Sigmoid colon (tissue), 7 donors: ENCODE measurements around the gene TXNRD2. TPM values are rescaled to one million over a fixed set of nuclear protein-coding genes. Genes with fewer than 3 reads are reported as not detected.

ENCODE experiments used
- DNase-seq: peaks from one replicate; pipeline ENCODE4 v3.0.0-alpha.2; 2019
- H3K27ac ChIP-seq, 4 donors: fragments of 200-600 bp; sonication (generic); one replicate each; pipeline ENCODE4 v1.5.1; 2016 to 2019; ENCODE audit warnings: mild to moderate bottlenecking in 1 of 4
- H3K27me3 ChIP-seq, 3 donors: fragments of 200-600 bp; sonication (generic); one replicate each; pipeline ENCODE4 v1.5.1; 2019; ENCODE audit warnings: mild to moderate bottlenecking in 1 of 3
- H3K36me3 ChIP-seq, 4 donors: fragments of 200-600 bp; sonication (generic); one replicate each; pipeline ENCODE4 v1.5.1; 2016 to 2019
- H3K4me1 ChIP-seq, 4 donors: fragments of 200-600 bp; sonication (generic); one replicate each; pipeline ENCODE4 v1.5.1; 2017 to 2019
- H3K4me3 ChIP-seq, 4 donors: fragments of 200-600 bp; sonication (generic); one replicate each; pipeline ENCODE4 v1.5.1; 2017 to 2019; ENCODE audit warnings: mild to moderate bottlenecking in 2 of 4, moderate library complexity in 1 of 4
- H3K9me3 ChIP-seq, 4 donors: fragments of 200-600 bp in 3 of 4; sonication (generic) in 3 of 4; one replicate each; pipeline versions ENCODE4 v1.5.1 to v1.6.1; 2013 to 2019
- CTCF ChIP-seq, 4 experiments: fragments of 450-650 bp in 3 of 4; fragments of 200-600 bp in 1 of 4; IDR thresholded peaks; one replicate each; pipeline ENCODE4 v1.5.1; 2016 to 2019; ENCODE audit warnings: antibody characterized with exemption in 4 of 4, mild to moderate bottlenecking in 3 of 4, moderate library complexity in 2 of 4
- EP300 ChIP-seq, 4 donors: sonication (generic); formaldehyde crosslinking; IDR thresholded peaks; one replicate each; pipeline ENCODE4 v1.6.1; 2017; ENCODE audit warnings: antibody characterized with exemption in 4 of 4
- POLR2A ChIP-seq, 2 donors: fragments of 450-650 bp; IDR thresholded peaks; one replicate each; pipeline ENCODE4 v1.6.1; 2016; ENCODE audit warnings: antibody characterized with exemption in 2 of 2, mild to moderate bottlenecking in 2 of 2, moderate library complexity in 2 of 2
- POLR2AphosphoS5 ChIP-seq, 4 donors: sonication (generic); formaldehyde crosslinking; IDR thresholded peaks; one replicate each; pipeline ENCODE4 v1.6.1; 2017; ENCODE audit warnings: antibody characterized with exemption in 4 of 4
- WGBS, 2 donors: extraction: QIAGEN DNeasy Blood & Tissue Kit; methylation state at CpG; one replicate each; pipeline ENCODE4 v1.1.7; 2013; 5-methylcytosine and 5-hydroxymethylcytosine counted together
- intact Hi-C: fragments of 100-400 bp; cut with DNase I; formaldehyde crosslinking; loops from one replicate; pipeline ENCODE4 v1.15.1; 2023
- polyA plus RNA-seq, 3 donors: library from polyadenylated mRNA; stranded (reverse); fragments of 200-250 nt; gene quantifications; one replicate each; pipeline ENCODE4 v1.2.3, GENCODE V29; 2013
- total RNA-seq, 4 donors: library from RNA; depleted of rRNA; stranded (reverse); fragments of >200 nt; gene quantifications; one replicate each; pipeline ENCODE4 v1.1.0, GENCODE V29; 2016
- donor health status: healthy with polysubstance abuse.
- donor health status: Bipolar disorder and iron deficiency.
- donor health status: healthy.

TXNRD2 gene
- total and polyA plus RNA-seq, 7 donors, result 13.2 to 29.6 (median 18.3) TPM

- peak; percentile 69 for DNase-seq
- Histone ChIP-seq H3K9me3 (no peaks in the 10 kb centered on the region), H3K4me1 (peaks cover 0 to 38% (median 27%) of the 10 kb centered on the region in 4 donors), H3K4me3 (no peak overlapping the region), H3K36me3 (peaks cover 9 to 33% (median 19%) of the 10 kb centered on the region in 4 donors), H3K27me3 (no peaks in the 10 kb centered on the region), H3K27ac (no peak overlapping the region)
- WGBS, 2 donors, result 89 to 95% methylated on average over 12 of the region's 12 CpGs
- intact Hi-C loops, result loop anchor here (10.0 kb wide), 2 partner anchors 283 to 407 kb away; partner anchors contain the start of genes C22orf39 and ZDHHC8
- TF ChIP-seq POLR2A (IDR thresholded peaks at IDR 0.05), result no peak
- TF ChIP-seq EP300 (IDR thresholded peaks at IDR 0.05), result no peak
- TF ChIP-seq POLR2AphosphoS5 (IDR thresholded peaks at IDR 0.05), result no peak
- TF ChIP-seq CTCF (IDR thresholded peaks at IDR 0.05), result no peak
Measured at GRCh38 chr22:19852177-19852781, 89.3 kb downstream of the TXNRD2 start.

DNA sequence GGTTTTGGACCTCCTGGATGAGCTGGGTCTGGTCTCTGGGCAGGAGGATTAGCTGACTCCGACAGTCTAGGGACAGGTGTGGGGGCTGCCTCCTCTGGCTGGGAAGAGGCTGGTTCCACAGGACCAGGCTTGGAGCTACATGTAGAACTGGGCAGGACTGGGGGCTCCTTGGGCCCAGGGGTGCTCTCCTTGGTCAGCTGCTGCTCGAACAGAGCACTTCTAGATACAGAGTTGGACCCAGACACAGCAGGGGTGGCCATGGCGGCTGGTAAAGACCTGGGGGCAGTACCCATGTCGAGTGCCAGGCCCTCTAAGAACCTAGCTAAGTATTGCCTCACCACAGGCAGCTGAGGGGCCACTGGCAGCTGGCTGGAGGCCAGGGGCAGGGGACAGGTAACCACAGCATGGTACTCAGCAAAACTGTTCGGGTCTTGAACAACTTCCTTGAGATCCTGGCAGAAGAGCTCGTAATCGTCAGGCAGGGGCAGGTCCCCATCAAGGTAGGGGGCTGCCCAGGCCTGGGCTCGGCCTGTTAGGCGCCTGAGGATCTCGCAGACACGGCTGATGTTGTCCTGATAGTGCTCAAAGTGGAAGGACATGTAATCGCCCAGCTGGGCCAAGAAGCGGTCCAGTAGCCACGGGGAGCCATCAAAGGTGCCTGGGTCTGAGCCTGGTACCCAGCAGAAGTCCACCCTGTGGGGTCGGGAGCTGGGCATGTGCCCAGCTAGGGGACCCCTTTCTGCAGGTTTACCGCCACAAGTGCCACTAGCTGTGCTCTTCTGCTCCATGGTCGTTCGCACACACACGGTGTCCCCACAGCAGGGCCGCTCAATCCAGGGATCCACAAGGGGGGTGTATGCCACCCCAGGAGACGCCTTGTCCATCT, 90.1 kb downstream of the TXNRD2 start:
- no peaks in the 10 kb centered on the region for H3K9me3 ChIP-seq
- no peak overlapping the region for H3K27ac ChIP-seq
- WGBS, 2 donors, result 93 to 94% methylated on average over 21 of the region's 21 CpGs
- intact Hi-C loops, result loop anchor here (10.0 kb wide), 2 partner anchors 283 to 407 kb away; partner anchors contain the start of genes C22orf39 and ZDHHC8
- TF ChIP-seq CTCF (IDR thresholded peaks at IDR 0.05) (no peak), POLR2A (IDR thresholded peaks at IDR 0.05) (no peak), POLR2AphosphoS5 (IDR thresholded peaks at IDR 0.05) (no peak)
- peaks cover 0 to 38% (median 27%) of the 10 kb centered on the region in 4 donors for H3K4me1 ChIP-seq
- no peak overlapping the region for H3K4me3 ChIP-seq
- H3K27me3 ChIP-seq, result no peaks in the 10 kb centered on the region
- H3K36me3 ChIP-seq, result peaks cover 9 to 38% (median 22%) of the 10 kb centered on the region in 4 donors
- DNase-seq, result no peak

DNA sequence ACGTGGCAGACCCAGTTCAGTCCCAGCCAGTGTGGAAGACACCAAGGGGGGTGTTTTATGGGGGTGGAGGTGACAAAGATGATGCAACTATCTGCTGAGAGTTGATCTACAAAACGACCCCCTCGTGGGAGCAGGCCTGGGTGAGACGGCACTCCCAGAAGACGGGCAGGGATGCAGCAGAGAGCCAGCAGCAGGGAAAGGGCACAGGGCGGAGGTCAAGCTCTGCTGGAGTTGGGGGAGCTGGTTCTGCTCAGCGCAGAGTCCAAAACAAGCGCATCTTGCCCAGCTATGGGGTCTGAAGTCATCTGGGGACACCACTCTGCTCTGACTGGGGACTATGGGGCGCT, 90.9 kb downstream of the TXNRD2 start:
- 85 to 87% methylated on average over 9 of the region's 9 CpGs for WGBS, 2 donors
- no peak for TF ChIP-seq POLR2A (IDR thresholded peaks at IDR 0.05)
- TF ChIP-seq EP300 (IDR thresholded peaks at IDR 0.05), result no peak
- no peak for TF ChIP-seq POLR2AphosphoS5 (IDR thresholded peaks at IDR 0.05)
- TF ChIP-seq CTCF (IDR thresholded peaks at IDR 0.05), result no peak
- peaks cover 9 to 38% (median 22%) of the 10 kb centered on the region in 4 donors for H3K36me3 ChIP-seq
- no peak for DNase-seq
- no peaks in the 10 kb centered on the region for H3K9me3 ChIP-seq
- peaks cover 0 to 31% (median 23%) of the 10 kb centered on the region in 4 donors for H3K4me1 ChIP-seq
- intact Hi-C loops, result loop anchor here (10.0 kb wide), 2 partner anchors 284 to 406 kb away; partner anchors contain the start of genes C22orf39 and ZDHHC8
- H3K4me3 ChIP-seq, result no peak overlapping the region
- H3K27me3 ChIP-seq, result no peaks in the 10 kb centered on the region
- no peak overlapping the region for H3K27ac ChIP-seq

DNA sequence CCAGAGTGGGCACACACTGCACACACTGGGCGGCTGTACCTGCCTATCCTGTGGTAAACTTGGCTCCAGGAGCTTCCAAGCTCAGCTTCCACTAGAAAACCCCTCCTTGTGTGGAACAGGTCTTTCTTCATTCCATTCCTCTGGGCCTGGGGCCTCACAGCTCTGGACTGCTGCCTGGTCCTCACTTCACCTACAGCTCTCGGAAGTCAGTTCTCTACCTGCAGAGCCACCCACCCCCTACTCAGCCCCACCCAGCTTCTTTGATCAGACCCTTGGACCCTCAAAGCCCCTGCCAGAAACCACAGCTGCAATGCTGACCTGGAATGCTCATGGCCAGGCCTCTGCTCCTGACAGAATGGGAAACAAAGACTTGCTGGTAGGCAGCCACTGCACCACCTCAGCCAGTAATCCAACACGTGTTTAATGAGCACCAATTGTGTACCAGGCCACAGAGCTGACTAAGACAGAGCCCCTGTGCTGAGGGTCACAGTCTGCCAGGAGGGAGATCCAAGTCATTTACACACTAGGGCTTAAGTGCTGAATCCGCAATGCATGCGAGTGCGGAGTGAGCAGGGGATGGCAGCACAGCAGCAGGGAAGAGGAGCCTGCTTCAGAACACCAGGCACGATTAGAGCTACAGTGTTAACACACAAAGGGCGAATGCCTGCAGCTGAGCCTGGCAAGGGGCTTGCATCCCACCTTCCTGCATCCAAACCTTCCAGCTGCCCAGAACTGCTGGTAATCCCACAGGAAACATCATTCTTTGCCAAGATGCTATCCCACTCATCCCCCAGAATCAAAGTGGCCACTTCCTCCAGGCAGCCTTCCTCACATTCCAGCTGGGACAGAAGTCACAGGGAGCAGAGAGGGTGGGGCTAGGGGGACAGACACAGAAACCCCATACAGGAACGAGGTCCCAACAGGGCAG, 91.5 kb downstream of the TXNRD2 start:
- Histone ChIP-seq H3K4me1 (peaks cover 0 to 28% (median 18%) of the 10 kb centered on the region in 4 donors), H3K27me3 (no peaks in the 10 kb centered on the region), H3K9me3 (no peaks in the 10 kb centered on the region), H3K27ac (peak overlapping the region in 1 of 4 donors; percentile 9), H3K36me3 (peaks cover 9 to 38% (median 22%) of the 10 kb centered on the region in 4 donors), H3K4me3 (no peak overlapping the region)
- TF ChIP-seq POLR2A (IDR thresholded peaks at IDR 0.05) (no peak), EP300 (IDR thresholded peaks at IDR 0.05) (no peak), POLR2AphosphoS5 (IDR thresholded peaks at IDR 0.05) (no peak), CTCF (IDR thresholded peaks at IDR 0.05) (no peak)
- intact Hi-C loops, result loop anchor here (10.0 kb wide), 2 partner anchors 285 to 405 kb away; partner anchors contain the start of genes C22orf39 and ZDHHC8
- WGBS, 2 donors, result 84 to 90% methylated on average over 9 of the region's 9 CpGs
- peak; percentile 50 for DNase-seq
